Adrenal gland (tissue), 12 donors: ENCODE results near the gene NCF4. TPM values are rescaled to one million over a fixed set of nuclear protein-coding genes. Genes with fewer than 3 reads are reported as not detected.

ENCODE experiments used
- DNase-seq, 7 donors: peaks; one replicate each; pipeline ENCODE4 v3.0.0-alpha.2; 2019 to 2020
- H3K27ac ChIP-seq, 5 donors: fragments of 200-600 bp; sonication (generic) in 4 of 5; 1 replicate in 3 of 5; 2 replicates in 2 of 5; pipeline versions ENCODE4 v1.5.1 to v1.8.0; 2016 to 2020; ENCODE audit warnings: mild to moderate bottlenecking in 1 of 5
- H3K27me3 ChIP-seq: fragments of 200-600 bp; 2 replicates; pipeline ENCODE4 v1.8.0; 2021
- H3K36me3 ChIP-seq, 2 donors: fragments of 200-600 bp; replicated peaks in 1 of 2; 1 replicate in 1 of 2; 2 replicates in 1 of 2; pipeline versions ENCODE4 v1.5.1 to v1.8.0; 2018 to 2022
- H3K4me1 ChIP-seq, 2 donors: fragments of 200-600 bp; replicated peaks in 1 of 2; 1 replicate in 1 of 2; 2 replicates in 1 of 2; pipeline versions ENCODE4 v1.5.1 to v1.8.0; 2018 to 2021
- H3K4me3 ChIP-seq, 4 donors: fragments of 200-600 bp; sonication (generic) in 3 of 4; one replicate each; pipeline ENCODE4 v1.5.1; 2016 to 2018
- H3K9me3 ChIP-seq, 3 donors: fragments of 200-600 bp; sonication (generic) in 1 of 3; replicated peaks in 1 of 3; 1 replicate in 2 of 3; 2 replicates in 1 of 3; pipeline versions ENCODE4 v1.5.1 to v1.8.0; 2016 to 2021
- CTCF ChIP-seq, 6 experiments: fragments of 450-650 bp in 4 of 6; fragments of 200-600 bp in 2 of 6; sonication (generic) in 1 of 6; IDR thresholded peaks; 1 replicate in 5 of 6; 2 replicates in 1 of 6; pipeline versions ENCODE4 v1.5.1 to v1.8.0; 2016 to 2021; ENCODE audit warnings: antibody characterized with exemption in 6 of 6, mild to moderate bottlenecking in 2 of 6, moderate library complexity in 1 of 6
- POLR2A ChIP-seq, 2 donors: fragments of 450-650 bp; IDR thresholded peaks; one replicate each; pipeline ENCODE4 v1.6.1; 2017; ENCODE audit warnings: antibody characterized with exemption in 2 of 2, mild to moderate bottlenecking in 2 of 2, moderate library complexity in 1 of 2
- WGBS, 4 donors: extraction: QIAGEN DNeasy Blood & Tissue Kit in 2 of 4; methylation state at CpG; one replicate each; pipeline versions ENCODE4 v1.1.5 to v1.1.7; 2013 to 2017; 5-methylcytosine and 5-hydroxymethylcytosine counted together
- intact Hi-C, 2 donors: fragments of 100-400 bp; cut with DNase I; formaldehyde crosslinking; loops; one replicate each; pipeline versions ENCODE4 v1.14.1 to v1.15.0; 2022 to 2023
- polyA plus RNA-seq, 3 donors: library from polyadenylated mRNA; stranded (reverse); fragments of 200-250 nt in 2 of 3; fragments of 350-450 nt in 1 of 3; fragmentation: Illumina TruSeq in 1 of 3; extraction: RNeasy Lipid Tissue Mini Kit (QIAGEN cat#74804) in 1 of 3; gene quantifications; one replicate each; pipeline ENCODE4 v1.2.3, GENCODE V29; 2013 to 2014
- total RNA-seq, 9 donors: library from RNA; depleted of rRNA in 4 of 9; stranded (reverse); fragments of >200 nt in 4 of 9; fragments of 120-200 nt in 1 of 9; fragmentation: NEBNext Ultra II Directional in 1 of 9; extraction: Animal tissue kit (Norgen Biotek cat#: 25700) in 1 of 9; gene quantifications; one replicate each; pipeline versions ENCODE4 v1.1.0 to v1.2.4, GENCODE V29; 2013 to 2023
- donor health status: healthy with polysubstance abuse.
- donor health status: Bipolar disorder and iron deficiency.
- donor health status: DM: yes; HTN: yes; CAD: no.
- donor health status: DM: no; HTN: no; CAD: no.
- donor health status: DM: no; HTN: no; CAD: no.
- donor health status: DM: yes; HTN: yes; CAD: no.

NCF4 gene
- total and polyA plus RNA-seq, 12 donors: 2.0 to 58.1 (median 23.2) TPM

DNA sequence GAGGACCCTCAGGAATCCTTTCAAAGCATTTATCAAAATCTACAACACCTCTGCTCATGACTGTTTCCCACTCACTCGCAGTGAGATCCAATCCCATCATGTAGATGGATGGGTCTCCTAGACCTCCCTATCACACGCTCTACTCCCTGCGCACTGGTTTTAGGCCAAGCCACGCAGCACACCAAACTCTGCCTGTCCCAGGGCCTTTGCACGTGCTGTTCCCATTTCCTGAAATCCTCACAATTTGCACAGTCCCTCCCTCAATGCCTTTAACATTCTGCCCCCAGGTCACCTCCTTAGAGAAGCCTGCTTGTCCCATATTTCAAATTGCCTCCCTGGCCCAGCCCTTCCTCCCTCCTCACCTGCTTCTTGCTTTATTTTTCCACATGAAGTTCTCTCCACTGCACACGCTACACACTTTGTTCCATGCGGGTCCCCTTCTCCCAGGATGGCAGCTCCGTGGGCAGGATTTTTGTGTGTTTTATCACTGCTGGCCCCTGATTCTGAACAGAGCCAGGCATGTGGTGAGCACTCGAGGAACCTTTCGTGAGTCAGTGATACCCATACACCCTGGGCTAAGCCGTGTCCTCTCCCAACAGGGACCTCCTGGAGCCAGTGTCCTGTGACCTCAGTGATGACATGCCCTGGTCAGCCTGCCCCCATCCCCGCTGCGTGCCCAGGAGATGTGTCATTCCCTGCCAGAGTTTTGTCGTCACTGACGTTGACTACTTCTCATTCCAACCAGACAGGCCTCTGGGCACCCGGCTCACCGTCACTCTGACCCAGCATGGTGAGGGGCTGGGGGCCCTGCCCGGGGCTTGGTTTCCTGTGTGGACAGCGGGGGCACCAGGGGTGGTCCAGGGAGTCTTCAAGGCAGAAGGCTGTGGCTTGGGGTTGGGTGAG lies 64.8 kb downstream of the NCF4 start:
- Histone ChIP-seq H3K27ac (no peak overlapping the region), H3K4me1 (no peaks in the 10 kb centered on the region), H3K36me3 (no peaks in the 10 kb centered on the region), H3K27me3 (no peaks in the 10 kb centered on the region), H3K4me3 (no peak overlapping the region), H3K9me3 (no peaks in the 10 kb centered on the region)
- intact Hi-C loops: no loop called here
- no peak for TF ChIP-seq CTCF (IDR thresholded peaks at IDR 0.05)
- TF ChIP-seq POLR2A (IDR thresholded peaks at IDR 0.05): no peak
- DNase-seq: peak in 1 of 7 donors; percentile 34
- WGBS, 4 donors: 79 to 88% (median 83%) methylated on average over 13 to 19 of the region's 19 CpGs

DNA sequence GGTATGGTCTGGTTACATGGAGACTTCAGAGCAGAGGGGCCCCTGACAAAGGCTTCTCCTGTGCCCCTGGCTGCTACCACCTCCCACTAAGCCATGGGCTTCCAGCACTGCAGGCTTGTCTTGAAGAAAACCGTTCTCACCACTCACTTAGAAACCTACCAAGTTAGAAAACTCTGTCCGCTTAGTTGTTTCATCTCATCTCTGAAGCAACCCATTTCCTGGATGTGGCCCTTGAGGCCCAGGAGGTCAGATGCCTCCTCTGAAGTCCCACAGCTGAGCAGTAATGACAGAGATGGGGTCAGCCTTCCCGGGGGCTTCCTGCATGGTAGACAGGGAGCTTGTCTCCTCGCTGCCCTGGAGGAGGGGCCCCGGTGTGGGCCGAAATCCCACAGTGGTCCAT lies 65.5 kb downstream of the NCF4 start:
- no peaks in the 10 kb centered on the region for H3K36me3 ChIP-seq
- intact Hi-C loops: no loop called here
- no peaks in the 10 kb centered on the region for H3K27me3 ChIP-seq
- no peak overlapping the region for H3K4me3 ChIP-seq
- H3K4me1 ChIP-seq: no peaks in the 10 kb centered on the region
- DNase-seq: no peak
- no peaks in the 10 kb centered on the region for H3K9me3 ChIP-seq
- no peak overlapping the region for H3K27ac ChIP-seq
- WGBS, 4 donors: 80 to 89% (median 87%) methylated on average over 4 to 6 of the region's 6 CpGs
- no peak for TF ChIP-seq POLR2A (IDR thresholded peaks at IDR 0.05)
- TF ChIP-seq CTCF (IDR thresholded peaks at IDR 0.05): no peak

DNA sequence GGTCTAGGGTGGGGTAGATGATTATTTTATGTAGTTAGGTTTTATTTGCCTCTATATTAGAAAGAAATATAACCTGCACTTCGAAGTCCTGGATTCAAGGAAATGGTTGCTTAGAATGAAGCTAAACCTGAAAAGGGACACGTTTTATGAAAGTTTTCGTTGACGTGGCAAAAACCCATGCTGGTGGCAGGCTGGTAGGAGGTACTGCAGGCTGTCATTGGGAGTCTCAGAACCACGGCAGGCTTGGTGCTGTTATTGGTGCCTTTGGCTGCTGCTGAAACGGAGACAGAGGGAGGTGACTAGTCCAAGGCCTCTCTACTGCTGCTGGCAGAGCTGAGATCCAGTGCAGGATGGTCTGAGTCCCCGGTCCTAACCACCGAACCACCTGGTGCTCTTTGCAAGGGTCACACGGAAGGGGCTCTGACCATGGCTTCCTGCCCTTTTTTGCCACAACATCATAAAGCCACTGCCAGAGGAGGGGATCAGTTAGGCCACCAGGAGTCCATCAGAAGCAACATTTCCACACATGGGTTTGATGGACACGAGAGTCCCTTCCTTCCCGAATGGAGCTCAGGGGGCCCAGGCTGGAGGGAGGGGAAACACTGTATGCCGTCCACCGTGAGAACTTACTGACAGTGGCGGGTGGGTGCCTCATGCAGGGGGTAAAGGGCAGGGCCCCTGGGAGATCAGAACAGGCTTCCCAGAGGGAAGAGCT lies 66.1 kb downstream of the NCF4 start:
- peak in 1 of 7 donors; percentile 20 for DNase-seq
- no peaks in the 10 kb centered on the region for H3K36me3 ChIP-seq
- no peaks in the 10 kb centered on the region for H3K4me1 ChIP-seq
- no peak for TF ChIP-seq CTCF (IDR thresholded peaks at IDR 0.05)
- TF ChIP-seq POLR2A (IDR thresholded peaks at IDR 0.05): no peak
- H3K9me3 ChIP-seq: no peaks in the 10 kb centered on the region
- H3K4me3 ChIP-seq: no peak overlapping the region
- no peak overlapping the region for H3K27ac ChIP-seq
- 64 to 76% (median 71%) methylated on average over 9 to 14 of the region's 14 CpGs for WGBS, 4 donors
- H3K27me3 ChIP-seq: no peaks in the 10 kb centered on the region
- intact Hi-C loops: no loop called here

Other genes with a start within 250 kb of the NCF4 start
- 1 to 10 TPM in 1 of 9 donors, under 1 TPM in 4, not detected in 4; 0.11 to 1.8 (median 0.30) TPM for gene CACNG2, start 157.3 kb upstream of the NCF4 start, total RNA-seq
- under 1 TPM; 0.24 to 0.66 (median 0.64) TPM for gene CACNG2, start 157.3 kb upstream of the NCF4 start, polyA plus RNA-seq
- gene IFT27, start 84.9 kb upstream of the NCF4 start, total RNA-seq: 10 to 100 TPM in 8 of 9 donors, 1 to 10 TPM in 1; 9.4 to 43.8 (median 36.7) TPM
- gene IFT27, start 84.9 kb upstream of the NCF4 start, polyA plus RNA-seq: 10 to 100 TPM; 18.6 to 78.4 (median 67.9) TPM
- gene PVALB, start 44.0 kb upstream of the NCF4 start, total RNA-seq: 1 to 10 TPM in 1 of 9 donors, under 1 TPM in 1, not detected in 7; 0.65 to 3.3 TPM
- gene PVALB, start 44.0 kb upstream of the NCF4 start, polyA plus RNA-seq: 1 to 10 TPM in 1 of 3 donors, under 1 TPM in 1, not detected in 1; 0.98 to 1.7 TPM
- 10 to 100 TPM in 1 of 9 donors, 1 to 10 TPM in 7, under 1 TPM in 1; 0.55 to 12.4 (median 5.2) TPM for gene CSF2RB, start 52.6 kb downstream of the NCF4 start, total RNA-seq
- gene CSF2RB, start 52.6 kb downstream of the NCF4 start, polyA plus RNA-seq: 1 to 10 TPM; 1.0 to 2.2 (median 1.2) TPM
- gene TST, start 158.4 kb downstream of the NCF4 start, total RNA-seq: 100 to 1,000 TPM; 142 to 484 (median 196) TPM
- 100 to 1,000 TPM in 1 of 3 donors, 10 to 100 TPM in 2; 49.7 to 207 (median 67.2) TPM for gene TST, start 158.4 kb downstream of the NCF4 start, polyA plus RNA-seq
- gene MPST, start 158.7 kb downstream of the NCF4 start, total RNA-seq: 100 to 1,000 TPM in 5 of 9 donors, 10 to 100 TPM in 4; 41.8 to 332 (median 149) TPM
- gene MPST, start 158.7 kb downstream of the NCF4 start, polyA plus RNA-seq: 100 to 1,000 TPM in 2 of 3 donors, 1 to 10 TPM in 1; 7.9 to 161 (median 136) TPM
- gene KCTD17, start 190.7 kb downstream of the NCF4 start, total RNA-seq: 10 to 100 TPM in 8 of 9 donors, 1 to 10 TPM in 1; 10.0 to 40.1 (median 27.6) TPM
- 10 to 100 TPM; 11.3 to 71.5 (median 24.8) TPM for gene KCTD17, start 190.7 kb downstream of the NCF4 start, polyA plus RNA-seq
- gene TMPRSS6, start 248.7 kb downstream of the NCF4 start, total RNA-seq: 1 to 10 TPM in 1 of 9 donors, under 1 TPM in 2, not detected in 6; under 0.01 to 1.2 (median 0.14) TPM
- under 1 TPM in 2 of 3 donors, not detected in 1; 0.07 to 0.08 TPM for gene TMPRSS6, start 248.7 kb downstream of the NCF4 start, polyA plus RNA-seq